ENCODE measurements around the gene RABGAP1L.

Gene RABGAP1L

GRCh38 chr1:174153085-174153824 is 6.1 kb upstream of the RABGAP1L start:
- H3K9me3 ChIP-seq (replicated peaks in 1 of 2; ENCODE audit: control insufficient read depth in 2 of 2, insufficient read depth in 1 of 2, low read depth in 1 of 2, low read length in 2 of 2) = peaks cover 0 to 2% of the 10 kb centered on the region in 2 donors
- H2AFZ ChIP-seq (ENCODE audit: low read length) = no peak overlapping the region
- no peak overlapping the region for H3K14ac ChIP-seq (ENCODE audit: low read length)
- no peaks in the 10 kb centered on the region for H3K36me3 ChIP-seq (replicated peaks in 1 of 2; ENCODE audit: control insufficient read depth in 2 of 2, insufficient read depth in 2 of 2, low read length in 2 of 2)
- no peak overlapping the region for H4K91ac ChIP-seq (ENCODE audit: low read depth, low read length, poor library complexity)
- peaks cover 0 to under 1% of the 10 kb centered on the region in 2 donors for H3K4me1 ChIP-seq (ENCODE audit: control insufficient read depth in 2 of 2, insufficient read depth in 1 of 2, low read depth in 1 of 2, low read length in 2 of 2)
- H4K8ac ChIP-seq (ENCODE audit: low read depth, low read length) = no peak overlapping the region
- no peak overlapping the region for H3K4ac ChIP-seq (ENCODE audit: low read length)
- no peak overlapping the region for H2AK5ac ChIP-seq (ENCODE audit: low read depth, low read length)
- no peak overlapping the region for H3K4me3 ChIP-seq (ENCODE audit: low read length in 2 of 2)
- H3K23ac ChIP-seq (ENCODE audit: low read depth, low read length, poor library complexity) = no peak overlapping the region
- no peaks in the 10 kb centered on the region for H3K79me1 ChIP-seq (ENCODE audit: low read depth, low read length)
- no peak overlapping the region for H3K18ac ChIP-seq (ENCODE audit: low read length)
- H3K27me3 ChIP-seq (ENCODE audit: control insufficient read depth in 3 of 3, insufficient read depth in 3 of 3, low read depth in 1 of 3, low read length in 3 of 3) = peaks cover 0 to 9% (median 0%) of the 10 kb centered on the region in 3 experiments
- no peak overlapping the region for H2BK12ac ChIP-seq (ENCODE audit: low read length)
- no peak overlapping the region for H3K27ac ChIP-seq (replicated peaks; ENCODE audit: low read length)
- DNase-seq (ENCODE audit: low spot score) = no peak
- no peak overlapping the region for H3K4me2 ChIP-seq (ENCODE audit: insufficient read depth, low read length, poor library complexity, severe bottlenecking)
- no peak overlapping the region for H2BK120ac ChIP-seq (ENCODE audit: low read depth, low read length)
- no peak overlapping the region for H3K9ac ChIP-seq (ENCODE audit: low read depth, low read length, poor library complexity)
- no peak overlapping the region for H2BK5ac ChIP-seq (ENCODE audit: low read length)
- WGBS, 2 donors (ENCODE audit: extremely low coverage in 2 of 2, insufficient read length in 2 of 2, insufficient replicate concordance in 1 of 2) = no CpG with 5 or more reads among the region's 5 CpGs
- no peak overlapping the region for H2BK15ac ChIP-seq (ENCODE audit: low read length)

- Histone ChIP-seq H3K4ac (ENCODE audit: low read length) (no peak overlapping the region), H3K4me1 (ENCODE audit: control insufficient read depth in 2 of 2, insufficient read depth in 1 of 2, low read depth in 1 of 2, low read length in 2 of 2) (peaks cover 2 to 6% of the 10 kb centered on the region in 2 donors), H3K14ac (ENCODE audit: low read length) (no peak overlapping the region), H4K91ac (ENCODE audit: low read depth, low read length, poor library complexity) (no peak overlapping the region), H3K9ac (ENCODE audit: low read depth, low read length, poor library complexity) (no peak overlapping the region), H2AK5ac (ENCODE audit: low read depth, low read length) (no peak overlapping the region), H3K27me3 (ENCODE audit: control insufficient read depth in 3 of 3, insufficient read depth in 3 of 3, low read depth in 1 of 3, low read length in 3 of 3) (peaks cover 0 to 9% (median 0%) of the 10 kb centered on the region in 3 experiments), H3K23ac (ENCODE audit: low read depth, low read length, poor library complexity) (no peak overlapping the region), H2BK5ac (ENCODE audit: low read length) (no peak overlapping the region), H3K27ac (replicated peaks; ENCODE audit: low read length) (no peak overlapping the region), H3K36me3 (replicated peaks in 1 of 2; ENCODE audit: control insufficient read depth in 2 of 2, insufficient read depth in 2 of 2, low read length in 2 of 2) (no peaks in the 10 kb centered on the region), H3K4me3 (ENCODE audit: low read length in 2 of 2) (no peak overlapping the region), H2BK120ac (ENCODE audit: low read depth, low read length) (no peak overlapping the region), H2AFZ (ENCODE audit: low read length) (no peak overlapping the region), H4K8ac (ENCODE audit: low read depth, low read length) (no peak overlapping the region), H2BK15ac (ENCODE audit: low read length) (no peak overlapping the region), H3K18ac (ENCODE audit: low read length) (no peak overlapping the region), H3K79me1 (ENCODE audit: low read depth, low read length) (no peaks in the 10 kb centered on the region), H3K4me2 (ENCODE audit: insufficient read depth, low read length, poor library complexity, severe bottlenecking) (no peak overlapping the region), H3K9me3 (replicated peaks in 1 of 2; ENCODE audit: control insufficient read depth in 2 of 2, insufficient read depth in 1 of 2, low read depth in 1 of 2, low read length in 2 of 2) (peaks cover 0 to 2% of the 10 kb centered on the region in 2 donors), H2BK12ac (ENCODE audit: low read length) (no peak overlapping the region)
- DNase-seq (ENCODE audit: low spot score) = no peak
These were observed 5.6 kb upstream of the RABGAP1L start for GRCh38 chr1:174153825-174154107.

GRCh38 chr1:174156437-174156836 is 2.9 kb upstream of the RABGAP1L start:
- Histone ChIP-seq H3K36me3 (replicated peaks in 1 of 2; ENCODE audit: control insufficient read depth in 2 of 2, insufficient read depth in 2 of 2, low read length in 2 of 2) (no peaks in the 10 kb centered on the region), H3K4me2 (ENCODE audit: insufficient read depth, low read length, poor library complexity, severe bottlenecking) (no peak overlapping the region), H4K8ac (ENCODE audit: low read depth, low read length) (no peak overlapping the region), H3K27me3 (ENCODE audit: control insufficient read depth in 3 of 3, insufficient read depth in 3 of 3, low read depth in 1 of 3, low read length in 3 of 3) (peaks cover 0 to 9% (median 0%) of the 10 kb centered on the region in 3 experiments), H4K91ac (ENCODE audit: low read depth, low read length, poor library complexity) (no peak overlapping the region), H2AK5ac (ENCODE audit: low read depth, low read length) (no peak overlapping the region), H3K23ac (ENCODE audit: low read depth, low read length, poor library complexity) (no peak overlapping the region), H3K18ac (ENCODE audit: low read length) (no peak overlapping the region), H2AFZ (ENCODE audit: low read length) (no peak overlapping the region), H3K9me3 (replicated peaks in 1 of 2; ENCODE audit: control insufficient read depth in 2 of 2, insufficient read depth in 1 of 2, low read depth in 1 of 2, low read length in 2 of 2) (no peaks in the 10 kb centered on the region), H3K4me3 (ENCODE audit: low read length in 2 of 2) (no peak overlapping the region), H3K14ac (ENCODE audit: low read length) (no peak overlapping the region), H2BK5ac (ENCODE audit: low read length) (no peak overlapping the region), H3K27ac (replicated peaks; ENCODE audit: low read length) (no peak overlapping the region), H3K4ac (ENCODE audit: low read length) (no peak overlapping the region), H2BK12ac (ENCODE audit: low read length) (no peak overlapping the region), H2BK15ac (ENCODE audit: low read length) (no peak overlapping the region), H3K79me1 (ENCODE audit: low read depth, low read length) (no peaks in the 10 kb centered on the region), H3K9ac (ENCODE audit: low read depth, low read length, poor library complexity) (no peak overlapping the region), H2BK120ac (ENCODE audit: low read depth, low read length) (no peak overlapping the region), H3K4me1 (ENCODE audit: control insufficient read depth in 2 of 2, insufficient read depth in 1 of 2, low read depth in 1 of 2, low read length in 2 of 2) (peaks cover 2 to 6% of the 10 kb centered on the region in 2 donors)
- DNase-seq (ENCODE audit: low spot score) = no peak
- no CpG with 5 or more reads among the region's 1 CpG for WGBS, 2 donors (ENCODE audit: extremely low coverage in 2 of 2, insufficient read length in 2 of 2, insufficient replicate concordance in 1 of 2)

- Histone ChIP-seq H2AK5ac (ENCODE audit: low read depth, low read length) (no peak overlapping the region), H3K27me3 (ENCODE audit: control insufficient read depth in 3 of 3, insufficient read depth in 3 of 3, low read depth in 1 of 3, low read length in 3 of 3) (peaks cover 0 to 9% (median 0%) of the 10 kb centered on the region in 3 experiments)
- no peak for DNase-seq (ENCODE audit: low spot score)
These were observed 2.0 kb upstream of the RABGAP1L start for GRCh38 chr1:174157157-174157806.

More at GRCh38 chr1:174157157-174157806, 2.0 kb upstream of the RABGAP1L start:
- Histone ChIP-seq H3K79me1 (ENCODE audit: low read depth, low read length) (no peaks in the 10 kb centered on the region), H2AFZ (ENCODE audit: low read length) (no peak overlapping the region), H3K14ac (ENCODE audit: low read length) (no peak overlapping the region), H3K23ac (ENCODE audit: low read depth, low read length, poor library complexity) (no peak overlapping the region), H3K4me3 (ENCODE audit: low read length in 2 of 2) (no peak overlapping the region), H2BK5ac (ENCODE audit: low read length) (no peak overlapping the region), H2BK15ac (ENCODE audit: low read length) (no peak overlapping the region), H2BK12ac (ENCODE audit: low read length) (no peak overlapping the region), H3K18ac (ENCODE audit: low read length) (no peak overlapping the region), H3K4me1 (ENCODE audit: control insufficient read depth in 2 of 2, insufficient read depth in 1 of 2, low read depth in 1 of 2, low read length in 2 of 2) (peaks cover 2 to 6% of the 10 kb centered on the region in 2 donors), H3K9ac (ENCODE audit: low read depth, low read length, poor library complexity) (no peak overlapping the region), H4K91ac (ENCODE audit: low read depth, low read length, poor library complexity) (no peak overlapping the region), H3K4me2 (ENCODE audit: insufficient read depth, low read length, poor library complexity, severe bottlenecking) (no peak overlapping the region), H3K4ac (ENCODE audit: low read length) (no peak overlapping the region), H3K9me3 (replicated peaks in 1 of 2; ENCODE audit: control insufficient read depth in 2 of 2, insufficient read depth in 1 of 2, low read depth in 1 of 2, low read length in 2 of 2) (no peaks in the 10 kb centered on the region), H3K36me3 (replicated peaks in 1 of 2; ENCODE audit: control insufficient read depth in 2 of 2, insufficient read depth in 2 of 2, low read length in 2 of 2) (no peaks in the 10 kb centered on the region), H3K27ac (replicated peaks; ENCODE audit: low read length) (no peak overlapping the region), H2BK120ac (ENCODE audit: low read depth, low read length) (no peak overlapping the region), H4K8ac (ENCODE audit: low read depth, low read length) (no peak overlapping the region)
- no CpG with 5 or more reads among the region's 3 CpGs for WGBS, 2 donors (ENCODE audit: extremely low coverage in 2 of 2, insufficient read length in 2 of 2, insufficient replicate concordance in 1 of 2)

Measured in neuronal stem cell (in vitro differentiated cells).